SU-DHL-6 (cell line): ENCODE data around the gene ZWILCH.

ENCODE experiments used
- H2AFZ ChIP-seq: fragments of 200-600 bp; sonication (generic); 2 replicates; pipeline ENCODE4 v1.6.1; 2014; ENCODE audit warnings: low read depth, mild to moderate bottlenecking, moderate library complexity, mixed read lengths, antibody characterized with exemption, low read length; ENCODE audit not compliant: severe bottlenecking
- H3F3A ChIP-seq: fragments of 200-600 bp; shearing (Covaris generic); 2 replicates; pipeline ENCODE4 v1.6.0; 2016; ENCODE audit warnings: antibody characterized with exemption, mild to moderate bottlenecking; ENCODE audit not compliant: insufficient read depth
- H3K27ac ChIP-seq: fragments of 200-600 bp; sonication (generic); 2 replicates; pipeline ENCODE4 v1.5.1; 2016; ENCODE audit warnings: low read depth, mild to moderate bottlenecking, low read length, moderate library complexity, mixed read lengths
- H3K27me3 ChIP-seq: fragments of 200-600 bp; sonication (generic), shearing (Covaris generic); 2 replicates; pipeline ENCODE4 v1.6.0; 2014; ENCODE audit warnings: mild to moderate bottlenecking, low read length
- H3K36me3 ChIP-seq: fragments of 200-600 bp; sonication (generic); 2 replicates; pipeline ENCODE4 v1.6.1; 2014; ENCODE audit warnings: mild to moderate bottlenecking, low read length, mixed read lengths
- H3K4me2 ChIP-seq: fragments of 300-600, 200-600 bp; shearing (Covaris generic), sonication (generic); 2 replicates; pipeline ENCODE4 v1.6.0; 2014; ENCODE audit warnings: low read length, low read depth, mild to moderate bottlenecking; ENCODE audit not compliant: poor library complexity, severe bottlenecking
- H3K4me3 ChIP-seq: fragments of 200-600 bp; sonication (generic); 2 replicates; pipeline ENCODE4 v1.5.1; 2014; ENCODE audit warnings: antibody characterized with exemption, low read length, mild to moderate bottlenecking, mixed read lengths; ENCODE audit not compliant: insufficient read depth, poor library complexity, severe bottlenecking
- H3K79me2 ChIP-seq: fragments of 200-600 bp; sonication (generic); 2 replicates; pipeline ENCODE4 v1.6.1; 2014; ENCODE audit warnings: mild to moderate bottlenecking, low read length, moderate library complexity; ENCODE audit not compliant: insufficient read depth
- H3K9ac ChIP-seq: fragments of 200-600 bp; sonication (generic); 2 replicates; pipeline ENCODE4 v1.7.0; 2014; ENCODE audit warnings: mild to moderate bottlenecking, low read length
- H3K9me2 ChIP-seq: fragments of 200-600 bp; sonication (generic); replicated peaks from 2 replicates; pipeline ENCODE4 v1.6.1; 2014; ENCODE audit warnings: low read length; ENCODE audit not compliant: insufficient read depth
- H3K9me3 ChIP-seq: fragments of 200-600 bp; sonication (generic); 2 replicates; pipeline ENCODE4 v1.6.1; 2014; ENCODE audit warnings: low read length, mixed read lengths; ENCODE audit not compliant: insufficient read depth
- H4K20me1 ChIP-seq: fragments of 200-600 bp; sonication (generic); 2 replicates; pipeline ENCODE4 v1.6.1; 2014; ENCODE audit warnings: low read depth, mild to moderate bottlenecking, antibody characterized with exemption, low read length, moderate library complexity, mixed read lengths
- EZH2phosphoT487 ChIP-seq: fragments of 200-600 bp; sonication (generic), shearing (Covaris generic); conservative IDR thresholded peaks from 2 replicates; pipeline ENCODE4 v1.6.1; 2018; ENCODE audit warnings: mild to moderate bottlenecking, antibody characterized with exemption, low read length, moderate library complexity, mixed read lengths
- TF ChIP-seq, protein P1 (sequence below): fragments of 200-600 bp; sonication (generic); IDR thresholded peaks from one replicate; pipeline ENCODE4 v1.5.1; 2017; ENCODE audit warnings: antibody characterized with exemption, mild to moderate bottlenecking, low read length, moderate library complexity; ENCODE audit not compliant: insufficient read depth, poor library complexity, severe bottlenecking

ZWILCH gene

GRCh38 chr15:66573348-66573718 is 68.2 kb downstream of the ZWILCH start:
- no peaks in the 10 kb centered on the region for H3K9me3 ChIP-seq
- H3K9ac ChIP-seq = no peak overlapping the region
- H3K36me3 ChIP-seq = no peaks in the 10 kb centered on the region
- no peaks in the 10 kb centered on the region for H3K9me2 ChIP-seq
- H3K27ac ChIP-seq = no peak overlapping the region
- no peaks in the 10 kb centered on the region for H3K79me2 ChIP-seq
- no peak overlapping the region for H3K4me3 ChIP-seq
- no peaks in the 10 kb centered on the region for H3F3A ChIP-seq
- TF ChIP-seq, protein P1, sequence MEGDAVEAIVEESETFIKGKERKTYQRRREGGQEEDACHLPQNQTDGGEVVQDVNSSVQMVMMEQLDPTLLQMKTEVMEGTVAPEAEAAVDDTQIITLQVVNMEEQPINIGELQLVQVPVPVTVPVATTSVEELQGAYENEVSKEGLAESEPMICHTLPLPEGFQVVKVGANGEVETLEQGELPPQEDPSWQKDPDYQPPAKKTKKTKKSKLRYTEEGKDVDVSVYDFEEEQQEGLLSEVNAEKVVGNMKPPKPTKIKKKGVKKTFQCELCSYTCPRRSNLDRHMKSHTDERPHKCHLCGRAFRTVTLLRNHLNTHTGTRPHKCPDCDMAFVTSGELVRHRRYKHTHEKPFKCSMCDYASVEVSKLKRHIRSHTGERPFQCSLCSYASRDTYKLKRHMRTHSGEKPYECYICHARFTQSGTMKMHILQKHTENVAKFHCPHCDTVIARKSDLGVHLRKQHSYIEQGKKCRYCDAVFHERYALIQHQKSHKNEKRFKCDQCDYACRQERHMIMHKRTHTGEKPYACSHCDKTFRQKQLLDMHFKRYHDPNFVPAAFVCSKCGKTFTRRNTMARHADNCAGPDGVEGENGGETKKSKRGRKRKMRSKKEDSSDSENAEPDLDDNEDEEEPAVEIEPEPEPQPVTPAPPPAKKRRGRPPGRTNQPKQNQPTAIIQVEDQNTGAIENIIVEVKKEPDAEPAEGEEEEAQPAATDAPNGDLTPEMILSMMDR = no peak
- no peak for TF ChIP-seq EZH2phosphoT487
- H4K20me1 ChIP-seq = no peaks in the 10 kb centered on the region
- no peak overlapping the region for H2AFZ ChIP-seq
- no peaks in the 10 kb centered on the region for H3K27me3 ChIP-seq
- H3K4me2 ChIP-seq = no peak overlapping the region

- Histone ChIP-seq H3K9me3 (no peaks in the 10 kb centered on the region), H3K4me2 (no peak overlapping the region), H3K79me2 (no peaks in the 10 kb centered on the region), H2AFZ (no peak overlapping the region), H3K27ac (no peak overlapping the region), H4K20me1 (no peaks in the 10 kb centered on the region), H3K4me3 (no peak overlapping the region), H3K9ac (no peak overlapping the region), H3K9me2 (no peaks in the 10 kb centered on the region), H3F3A (no peaks in the 10 kb centered on the region), H3K27me3 (no peaks in the 10 kb centered on the region), H3K36me3 (no peaks in the 10 kb centered on the region)
- TF ChIP-seq EZH2phosphoT487 = no peak
- TF ChIP-seq, protein P1 = no peak
Measured at GRCh38 chr15:66573719-66574595, 68.8 kb downstream of the ZWILCH start.

DNA sequence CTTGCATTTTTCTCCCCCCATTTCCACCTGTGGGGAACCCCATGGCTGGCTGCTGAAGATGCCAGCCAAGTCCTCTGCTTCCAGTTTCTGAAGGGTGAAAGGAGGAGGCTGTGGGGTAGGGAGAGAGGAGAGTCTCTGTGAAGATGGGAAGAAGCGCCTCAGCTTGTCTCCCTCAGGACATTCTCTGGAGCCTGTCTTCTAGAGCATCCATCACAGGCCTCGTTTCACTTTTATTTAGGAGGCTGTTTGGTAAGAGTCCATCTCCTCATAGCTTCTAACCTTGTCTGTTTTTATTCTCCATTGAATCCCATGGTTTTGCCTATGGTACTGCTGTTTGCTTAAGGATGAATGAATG is 69.4 kb downstream of the ZWILCH start:
- H3F3A ChIP-seq = no peaks in the 10 kb centered on the region
- no peak overlapping the region for H2AFZ ChIP-seq

More for the DNA sequence above, 69.4 kb downstream of the ZWILCH start:
- no peak overlapping the region for H3K27ac ChIP-seq
- no peaks in the 10 kb centered on the region for H3K36me3 ChIP-seq
- H3K9me2 ChIP-seq = no peaks in the 10 kb centered on the region
- TF ChIP-seq EZH2phosphoT487 = no peak
- TF ChIP-seq, protein P1 = no peak
- H3K9ac ChIP-seq = no peak overlapping the region
- no peaks in the 10 kb centered on the region for H3K27me3 ChIP-seq
- H3K4me3 ChIP-seq = no peak overlapping the region
- no peaks in the 10 kb centered on the region for H4K20me1 ChIP-seq
- H3K79me2 ChIP-seq = no peaks in the 10 kb centered on the region
- H3K9me3 ChIP-seq = no peaks in the 10 kb centered on the region
- no peak overlapping the region for H3K4me2 ChIP-seq
